HG02870 (cell line): Measurements from ENCODE around the gene RPL27.

Experiments
- ATAC-seq: cut with Tn5 transposase; IDR thresholded peaks from one replicate; pipeline ENCODE4 v1.9.1; 2021; ENCODE audit warnings: mild to moderate bottlenecking, moderate library complexity; ENCODE audit not compliant: unreplicated experiment

The RPL27 gene

DNA sequence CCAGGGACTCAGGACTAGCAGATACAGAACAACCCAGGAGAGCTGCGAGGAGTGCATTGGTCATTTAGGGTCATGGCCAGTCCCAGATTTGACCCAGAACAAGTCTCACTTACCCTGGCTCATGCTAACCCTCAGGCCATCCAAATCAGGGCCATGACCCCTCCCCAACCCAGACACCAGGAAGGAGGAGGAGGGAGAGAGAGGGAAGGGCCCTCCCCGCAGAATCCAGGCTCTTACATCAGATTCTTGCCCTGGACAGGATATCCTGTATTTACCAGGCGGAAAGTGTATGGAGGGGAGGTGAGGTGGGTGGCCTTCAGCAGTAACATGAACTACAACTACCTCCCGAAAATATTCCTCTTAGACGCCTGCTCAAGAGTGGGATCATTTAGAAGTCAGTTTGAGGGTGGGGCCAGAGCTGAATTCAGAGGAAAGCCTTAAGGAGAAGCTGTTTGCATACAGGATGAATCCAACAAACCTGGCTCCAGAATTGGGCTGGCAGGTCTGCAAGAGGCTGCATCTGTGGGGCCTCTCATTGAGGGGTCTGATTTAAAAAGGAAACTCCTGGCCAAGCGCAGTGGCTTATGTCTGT is 21.9 kb downstream of the RPL27 start:
- ATAC-seq = no peak

GRCh38 chr17:43020789-43021740 is 22.8 kb downstream of the RPL27 start:
- ATAC-seq = no peak

DNA sequence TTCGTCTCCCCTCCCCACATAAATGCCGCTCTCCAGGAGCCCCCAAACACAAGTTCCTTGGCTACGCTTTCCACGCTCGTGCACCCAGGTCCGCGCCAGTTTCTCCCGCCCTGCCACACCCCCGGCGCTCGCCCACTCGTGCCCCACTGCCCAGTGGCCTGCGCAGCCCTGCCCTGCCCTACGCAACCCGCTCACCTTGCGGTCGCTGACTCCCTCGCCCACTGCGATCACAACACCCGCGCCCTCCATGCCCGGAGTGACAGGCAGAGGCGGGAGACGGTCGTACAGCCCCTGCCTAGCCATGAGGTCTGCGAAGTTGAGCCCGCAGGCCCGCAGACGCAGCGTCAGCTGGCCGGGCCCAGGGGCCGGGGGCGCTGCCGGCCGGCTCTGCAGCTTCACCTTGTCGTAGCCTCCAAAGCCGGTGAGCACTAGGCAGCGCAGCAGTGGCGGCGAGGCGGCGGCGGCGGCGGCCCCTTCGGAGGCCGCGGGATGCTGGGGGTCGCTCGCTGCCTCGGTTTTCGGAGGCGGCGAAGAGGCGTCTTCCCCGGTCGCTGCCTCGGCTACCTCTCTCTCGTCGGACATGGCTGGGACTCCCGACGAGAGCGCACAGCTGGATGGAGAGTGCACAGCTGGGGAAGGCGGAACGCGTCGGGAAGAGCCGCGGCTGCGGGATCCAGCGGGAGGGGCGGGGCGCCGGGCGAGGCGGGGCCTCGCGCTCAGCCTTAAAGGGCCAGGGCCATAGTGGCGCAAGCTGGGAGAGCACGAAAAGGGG is 23.7 kb downstream of the RPL27 start, which contains the start of gene VAT1:
Gene VAT1, minus strand, starts transcription at position 645 of the 772 bp plus-strand sequence. Its CDS starts 63 bp downstream, at position 582.
- no peak for ATAC-seq

DNA sequence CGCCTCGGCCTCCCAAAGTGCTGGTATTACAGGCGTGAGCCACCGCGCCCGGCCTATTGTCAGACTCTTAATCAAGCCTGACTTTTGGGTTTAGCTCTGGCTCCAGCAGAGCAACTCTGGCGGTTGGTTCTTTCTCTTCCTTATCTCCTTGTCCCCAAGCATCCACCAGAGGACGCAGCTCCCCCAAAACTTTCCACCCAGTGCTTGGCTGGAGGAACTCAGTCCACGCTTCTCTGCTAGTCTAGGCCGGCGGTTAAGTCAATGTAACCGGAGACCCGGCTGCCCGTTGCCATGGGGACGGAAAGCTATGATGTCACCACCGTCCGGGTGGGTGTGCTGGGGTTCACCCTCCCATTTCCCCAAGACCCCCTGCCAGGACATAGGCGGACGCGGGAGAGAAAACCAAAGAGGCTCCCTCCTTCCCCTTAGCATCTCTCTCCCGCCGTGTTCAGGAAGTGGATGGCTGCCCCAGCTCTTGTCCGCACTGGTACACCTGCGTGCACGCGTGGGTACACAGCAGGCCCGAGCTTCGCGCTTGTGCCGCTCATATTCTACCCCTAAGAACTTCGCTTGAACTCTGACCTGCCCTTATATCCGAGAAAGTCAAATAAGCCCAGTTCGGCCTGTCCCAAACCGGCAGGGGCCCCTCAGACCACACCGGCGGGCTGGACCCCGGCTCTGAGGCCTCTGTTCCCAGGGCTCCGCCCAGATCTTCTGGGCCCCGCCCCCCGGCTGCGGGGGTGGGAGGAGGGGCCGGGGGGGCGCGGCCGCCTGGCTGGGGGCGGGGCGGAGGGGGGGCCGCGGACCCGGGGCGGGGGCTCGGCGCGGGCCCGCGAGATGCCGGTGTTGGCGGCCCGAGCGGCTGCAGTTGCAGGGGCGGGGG is 26.4 kb downstream of the RPL27 start, which contains the start of gene RND2:
Gene RND2, plus strand, starts transcription at position 825 of the 883 bp plus-strand sequence. CDS start 117 bp downstream, outside the sequence.
- no peak for ATAC-seq

- no peak for ATAC-seq
These were observed 27.1 kb downstream of the RPL27 start for GRCh38 chr17:43025290-43025657.

DNA sequence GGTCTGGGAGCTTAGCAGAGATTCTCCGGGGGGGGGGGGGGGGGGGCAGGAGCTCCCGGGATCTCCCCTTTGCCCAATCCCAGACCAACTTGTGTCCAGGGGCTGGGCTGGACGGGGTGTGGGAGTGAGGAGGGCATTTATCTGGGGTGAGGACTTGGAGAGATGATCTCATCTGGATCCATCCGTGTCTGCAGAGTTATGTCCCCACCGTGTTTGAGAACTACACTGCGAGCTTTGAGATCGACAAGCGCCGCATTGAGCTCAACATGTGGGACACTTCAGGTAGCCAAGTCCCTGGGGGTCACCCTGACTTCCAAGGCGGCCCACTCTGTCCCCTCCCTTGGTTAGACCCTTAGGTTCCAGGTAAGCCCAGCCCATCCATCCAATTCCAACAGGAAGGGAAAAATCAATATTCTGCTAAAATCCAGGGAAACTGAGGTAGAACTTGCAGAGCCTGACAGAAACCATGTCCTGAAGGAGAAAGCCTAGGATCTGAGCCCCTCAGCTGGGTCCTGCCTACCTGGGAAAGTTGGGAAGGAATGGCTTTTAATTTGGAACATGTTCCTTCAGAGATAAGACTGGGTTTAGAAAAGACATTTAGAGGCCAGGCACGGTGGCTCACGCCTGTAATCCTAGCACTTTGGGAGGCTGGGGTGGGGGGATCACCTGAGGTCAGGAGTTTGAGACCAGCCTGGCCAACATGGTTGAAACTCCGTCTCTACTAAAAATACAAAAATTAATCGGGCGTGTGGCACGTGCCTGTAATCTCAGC is 27.7 kb downstream of the RPL27 start:
- ATAC-seq = no peak

DNA sequence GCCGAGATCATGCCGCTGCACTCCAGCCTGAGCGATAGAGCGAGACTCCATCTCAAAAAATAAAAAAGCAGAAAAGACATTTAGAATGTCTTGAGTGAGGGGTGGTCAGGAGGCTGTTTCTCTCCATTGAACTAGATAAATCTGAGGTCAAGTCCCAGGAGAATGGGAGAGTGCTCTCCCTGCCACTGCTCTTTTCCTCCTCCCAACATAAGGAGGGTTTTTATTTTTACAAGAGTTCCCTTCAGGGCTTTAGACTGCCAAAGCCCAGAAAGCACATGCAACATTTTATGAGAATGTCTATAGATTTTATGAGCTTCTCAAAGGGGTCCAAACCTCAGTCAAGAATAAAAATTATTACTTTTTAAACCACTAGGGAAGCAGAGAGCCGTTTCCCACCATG is 28.4 kb downstream of the RPL27 start:
- ATAC-seq = no peak

DNA sequence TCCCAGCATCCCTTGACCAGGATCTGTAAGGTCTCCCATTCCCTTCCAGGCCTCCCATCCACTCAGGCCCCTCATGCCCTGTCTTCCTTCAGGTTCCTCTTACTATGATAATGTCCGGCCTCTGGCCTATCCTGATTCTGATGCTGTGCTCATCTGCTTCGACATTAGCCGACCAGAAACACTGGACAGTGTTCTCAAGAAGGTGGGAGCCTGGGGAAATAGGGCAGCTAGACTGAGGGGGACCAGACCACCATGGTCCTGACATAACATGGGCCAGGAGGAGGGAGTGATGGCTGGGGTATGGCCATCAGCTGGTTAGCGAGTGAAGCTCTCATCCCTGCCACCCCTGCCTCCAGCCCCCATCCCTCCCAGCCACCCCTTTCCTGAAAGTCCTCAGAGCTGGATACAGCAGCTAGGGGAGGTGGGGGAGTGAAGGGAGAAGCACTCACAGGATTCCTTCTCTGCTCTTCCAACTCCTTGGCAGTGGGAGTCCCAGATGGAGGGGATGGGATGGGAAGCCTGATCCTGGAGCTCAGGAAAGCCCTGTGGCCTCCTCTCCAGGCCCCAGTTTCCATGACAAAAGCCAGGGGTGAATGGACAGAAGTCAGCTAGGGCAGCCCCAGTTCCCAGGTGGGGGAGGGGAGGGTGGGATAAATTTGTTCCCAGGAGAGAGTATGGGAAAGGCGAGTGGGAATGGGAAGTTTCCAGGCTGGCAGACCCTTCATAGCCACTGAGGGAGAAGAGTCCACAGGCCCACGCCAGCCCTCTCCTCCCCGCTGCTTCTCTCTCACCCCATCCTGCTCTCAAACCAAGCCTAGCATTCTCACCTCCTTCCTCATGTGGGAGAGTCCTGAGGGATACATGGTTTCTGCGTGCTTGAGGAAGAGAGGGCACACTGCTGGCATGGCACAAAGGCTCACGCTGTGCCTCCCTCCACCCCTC is 29.1 kb downstream of the RPL27 start:
- ATAC-seq = no peak

DNA sequence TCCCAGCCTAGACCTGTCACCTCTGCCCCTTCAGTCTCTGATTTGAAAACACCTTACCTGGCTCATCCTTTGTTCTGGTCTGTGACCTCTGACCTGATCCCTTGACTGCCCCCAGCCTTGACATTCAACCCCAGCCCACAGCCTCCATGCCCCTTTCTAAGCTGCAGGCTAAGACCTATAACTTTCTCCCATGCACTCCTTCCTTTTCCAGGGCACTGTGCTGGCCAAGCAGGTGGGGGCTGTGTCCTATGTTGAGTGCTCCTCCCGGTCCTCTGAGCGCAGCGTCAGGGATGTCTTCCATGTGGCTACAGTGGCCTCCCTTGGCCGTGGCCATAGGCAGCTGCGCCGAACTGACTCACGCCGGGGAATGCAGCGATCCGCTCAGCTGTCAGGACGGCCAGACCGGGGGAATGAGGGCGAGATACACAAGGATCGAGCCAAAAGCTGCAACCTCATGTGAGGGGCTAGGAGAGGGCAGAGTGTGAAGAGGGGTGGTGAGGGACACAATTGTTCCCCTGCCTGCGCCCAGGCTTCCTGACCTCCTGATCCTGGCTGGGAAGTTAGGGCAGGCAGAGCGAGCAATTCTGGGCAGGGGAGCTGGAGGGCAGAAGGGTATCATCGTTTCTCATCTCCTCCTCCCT is 30.1 kb downstream of the RPL27 start:
- no peak for ATAC-seq

GRCh38 chr17:43030137-43030767 is 32.0 kb downstream of the RPL27 start:
- no peak for ATAC-seq

GRCh38 chr17:43031666-43032065 is 33.4 kb downstream of the RPL27 start:
- no peak for ATAC-seq

DNA sequence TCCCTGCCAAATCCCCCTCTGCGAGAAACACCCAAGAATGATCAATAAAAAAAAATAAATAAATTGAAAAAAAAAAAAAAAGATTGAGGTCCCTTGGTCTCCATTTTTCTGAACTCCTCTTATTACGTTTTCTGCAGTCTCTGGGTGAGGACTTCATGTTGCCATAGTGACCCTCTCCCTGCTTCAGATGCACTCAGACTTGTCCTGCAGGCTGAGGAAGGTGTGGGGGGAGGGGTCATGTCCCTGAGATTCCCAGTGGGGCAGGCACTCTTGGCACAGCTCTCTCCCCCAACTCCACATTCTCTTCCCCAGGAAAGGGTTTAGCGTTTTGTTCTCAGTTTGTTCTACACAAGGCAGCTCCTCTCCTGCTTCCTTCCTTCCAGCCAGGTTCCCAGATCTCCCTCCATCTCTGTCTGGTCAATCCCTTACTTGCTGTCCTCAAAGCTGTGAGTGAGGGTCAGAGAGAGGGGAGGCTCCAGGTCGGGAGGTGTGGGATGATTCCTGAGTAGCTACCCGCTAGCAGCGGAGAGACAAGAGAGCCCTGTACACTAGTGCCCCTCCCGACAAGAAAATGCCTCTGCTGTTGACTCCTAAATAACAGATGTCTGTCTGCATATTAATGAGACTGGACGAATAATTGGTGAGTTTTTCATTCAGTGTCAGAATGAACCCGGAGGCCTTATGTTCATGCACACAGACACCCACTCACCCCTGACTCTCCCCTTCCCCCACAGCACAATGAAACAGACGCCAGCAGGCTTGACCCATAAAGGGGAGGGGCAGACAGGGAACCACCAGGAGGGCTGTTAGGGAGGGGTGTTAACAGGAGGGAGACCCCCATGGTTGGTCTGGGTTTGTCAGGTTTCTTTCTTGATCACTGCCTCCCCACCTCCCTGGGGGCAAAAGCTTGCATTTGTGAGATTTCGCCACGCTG is 36.0 kb downstream of the RPL27 start:
- no peak for ATAC-seq

DNA sequence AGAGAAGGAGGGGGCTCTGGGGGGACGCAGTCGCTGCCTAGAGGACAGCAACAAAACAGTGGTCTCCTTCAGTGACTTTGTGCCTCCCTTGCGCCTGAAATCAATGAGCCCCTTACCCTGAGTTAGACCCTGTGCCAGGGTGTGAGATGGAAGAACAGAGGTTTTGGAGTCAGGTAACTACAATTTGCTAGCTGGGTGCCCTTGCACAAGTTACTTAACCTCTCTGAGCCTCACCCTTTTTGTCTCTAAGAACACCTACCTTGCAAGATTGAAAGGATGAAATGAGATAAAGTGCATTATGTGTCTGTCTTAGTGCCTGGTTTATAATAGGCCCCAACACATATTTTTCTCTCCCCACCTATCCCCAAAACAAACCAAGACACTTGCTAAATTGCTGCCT is 36.7 kb downstream of the RPL27 start:
- ATAC-seq = no peak

DNA sequence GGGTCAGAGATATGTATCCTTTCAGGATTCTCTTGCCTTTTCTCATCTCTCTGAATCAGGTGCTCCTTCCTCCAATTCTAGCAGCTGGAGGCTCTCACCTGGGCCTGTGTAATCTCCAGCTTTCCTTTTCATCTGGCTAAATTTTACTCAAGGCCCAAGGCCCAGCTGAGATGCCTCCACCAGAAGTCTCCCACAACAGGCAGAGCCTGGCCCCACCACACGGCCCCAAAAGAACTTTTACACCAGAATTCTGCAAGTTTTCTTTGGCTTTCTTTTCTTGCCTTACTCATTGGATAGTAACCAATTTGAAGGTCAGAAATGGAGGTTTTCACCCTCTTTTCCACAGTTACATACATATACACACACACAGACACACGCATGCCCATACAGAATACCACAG is 41.4 kb downstream of the RPL27 start:
- ATAC-seq = no peak

DNA sequence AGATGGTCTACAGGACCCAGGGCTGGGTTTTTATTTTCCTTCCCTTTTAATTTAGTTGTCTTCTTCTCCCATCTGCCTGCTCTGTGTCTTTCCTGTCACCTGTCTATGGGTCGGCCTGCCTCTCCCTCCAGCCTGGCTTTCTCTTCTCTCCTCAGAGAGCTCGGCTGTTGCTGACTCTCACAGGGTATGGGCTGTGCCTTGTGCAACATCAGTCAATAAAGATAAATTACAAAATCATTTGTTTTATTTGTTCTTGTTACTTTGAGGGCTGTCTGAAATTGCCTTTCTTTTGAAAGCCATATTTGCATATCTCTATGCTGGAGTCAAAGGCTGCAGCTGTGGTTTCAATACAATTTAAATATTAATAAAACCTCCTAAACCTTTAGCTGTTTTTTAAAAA is 42.4 kb downstream of the RPL27 start:
- no peak for ATAC-seq

- ATAC-seq = no peak
These were observed 43.9 kb downstream of the RPL27 start for GRCh38 chr17:43042025-43042628.
